ENCODE data around the gene KIF3A.

KIF3A gene

DNA sequence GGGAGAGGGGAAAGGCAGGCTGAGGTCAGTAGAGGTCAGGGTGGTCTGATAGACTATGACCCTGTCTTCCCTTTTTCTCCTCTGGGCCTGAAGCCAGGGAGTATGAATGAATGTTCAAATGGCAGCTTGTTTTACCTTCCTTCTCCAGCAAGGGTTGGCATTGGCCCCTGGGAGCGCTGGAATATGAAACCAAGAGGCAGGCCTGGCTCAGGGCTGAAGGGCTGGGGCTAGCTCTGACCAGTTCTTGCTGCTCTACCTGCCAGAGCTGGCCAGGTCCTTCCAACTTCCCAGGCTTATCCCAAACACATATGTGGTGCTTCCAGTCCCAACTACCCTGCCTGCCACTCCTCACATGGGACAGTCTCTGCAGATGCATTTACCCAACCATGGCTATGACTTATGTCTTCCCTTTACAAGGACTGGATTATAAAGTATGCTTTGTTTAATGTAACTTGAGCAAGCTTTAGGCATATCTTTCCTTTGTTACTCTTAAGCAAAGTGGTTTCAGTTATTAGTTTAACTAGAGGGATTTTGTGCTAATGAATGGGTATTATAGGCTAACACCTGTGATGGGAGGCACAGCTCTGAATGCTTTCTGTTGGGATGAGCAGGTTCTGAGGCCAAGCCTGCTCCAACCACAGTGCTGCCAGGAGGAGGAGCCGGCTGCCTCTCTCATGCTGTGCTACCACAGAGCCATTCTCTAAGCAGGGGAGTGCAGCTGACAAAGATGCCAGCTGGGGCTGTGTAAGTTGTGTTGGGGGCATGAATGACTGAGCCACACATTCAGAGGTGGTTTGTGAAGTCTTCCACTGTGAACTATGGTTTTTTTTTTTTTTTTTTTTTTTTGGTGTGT lies 16.0 kb upstream of the KIF3A start:
- DNase-seq: peak; percentile 60

DNA sequence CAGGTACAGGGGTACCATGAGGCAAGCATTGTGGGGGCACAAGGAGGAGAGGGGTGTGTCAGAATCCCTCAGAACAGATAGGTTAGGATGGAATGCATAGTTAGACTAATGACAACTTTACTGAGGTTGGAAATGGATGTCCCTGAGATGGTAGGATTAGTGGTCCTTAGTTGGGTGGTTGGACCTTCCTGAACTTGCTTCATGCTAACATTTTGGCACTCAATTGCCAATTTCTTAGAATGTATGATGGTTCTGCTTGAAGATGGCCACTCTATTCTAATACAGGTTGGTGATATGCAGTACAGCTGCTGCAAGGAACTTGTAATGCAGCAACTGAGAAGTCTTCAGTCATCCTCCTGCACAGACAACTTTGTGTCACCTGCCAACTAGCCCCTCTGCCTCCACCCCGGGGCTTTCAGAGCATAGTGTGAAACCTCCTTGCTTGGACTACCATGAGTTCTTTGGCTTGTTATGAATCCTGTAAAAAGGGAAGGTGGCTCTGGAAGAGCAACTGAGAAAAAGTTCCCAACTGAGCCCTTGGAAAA lies 15.3 kb upstream of the KIF3A start:
- peak; percentile 57 for DNase-seq

DNA sequence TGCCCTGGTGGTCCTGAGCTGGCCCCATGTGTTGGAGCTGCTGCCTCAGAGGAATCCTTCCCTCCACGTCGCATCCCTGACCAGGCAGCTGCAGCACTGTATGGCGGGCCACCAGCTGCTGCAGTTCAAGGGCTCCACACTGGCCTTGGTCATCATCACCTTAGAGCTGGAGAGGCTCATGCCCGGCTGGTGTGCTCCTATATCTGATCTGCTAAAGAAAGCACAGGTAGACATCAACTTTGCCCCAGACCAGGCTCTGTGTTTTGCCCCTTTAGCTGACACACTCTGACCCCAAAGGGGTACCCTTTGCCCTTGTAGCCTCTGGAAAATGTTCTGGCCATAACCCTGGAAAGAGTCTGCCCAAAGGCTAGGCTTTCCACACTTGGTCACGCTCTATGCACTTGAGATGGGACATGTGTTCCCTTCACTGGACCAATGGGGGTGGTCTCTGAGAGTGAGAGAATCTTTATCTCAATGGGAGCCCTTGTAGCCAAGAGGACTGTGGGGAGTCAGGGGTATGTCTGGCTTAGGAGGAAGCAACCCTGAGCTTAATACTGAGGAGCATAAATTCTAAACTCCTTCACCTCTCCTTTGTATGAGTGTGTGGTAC lies 14.7 kb upstream of the KIF3A start:
- DNase-seq: peak; percentile 48

- peak; percentile 75 for DNase-seq
Measured at GRCh38 chr5:132751444-132751843, 14.1 kb upstream of the KIF3A start.

GRCh38 chr5:132750471-132751230 lies 13.3 kb upstream of the KIF3A start:
- peak; percentile 38 for DNase-seq

- peak; percentile 52 for DNase-seq
Measured at GRCh38 chr5:132749506-132749905, 12.2 kb upstream of the KIF3A start.

GRCh38 chr5:132748522-132749000 lies 11.2 kb upstream of the KIF3A start:
- no peak for DNase-seq

GRCh38 chr5:132747616-132748440 lies 10.5 kb upstream of the KIF3A start:
- peak; percentile 84 for DNase-seq

DNA sequence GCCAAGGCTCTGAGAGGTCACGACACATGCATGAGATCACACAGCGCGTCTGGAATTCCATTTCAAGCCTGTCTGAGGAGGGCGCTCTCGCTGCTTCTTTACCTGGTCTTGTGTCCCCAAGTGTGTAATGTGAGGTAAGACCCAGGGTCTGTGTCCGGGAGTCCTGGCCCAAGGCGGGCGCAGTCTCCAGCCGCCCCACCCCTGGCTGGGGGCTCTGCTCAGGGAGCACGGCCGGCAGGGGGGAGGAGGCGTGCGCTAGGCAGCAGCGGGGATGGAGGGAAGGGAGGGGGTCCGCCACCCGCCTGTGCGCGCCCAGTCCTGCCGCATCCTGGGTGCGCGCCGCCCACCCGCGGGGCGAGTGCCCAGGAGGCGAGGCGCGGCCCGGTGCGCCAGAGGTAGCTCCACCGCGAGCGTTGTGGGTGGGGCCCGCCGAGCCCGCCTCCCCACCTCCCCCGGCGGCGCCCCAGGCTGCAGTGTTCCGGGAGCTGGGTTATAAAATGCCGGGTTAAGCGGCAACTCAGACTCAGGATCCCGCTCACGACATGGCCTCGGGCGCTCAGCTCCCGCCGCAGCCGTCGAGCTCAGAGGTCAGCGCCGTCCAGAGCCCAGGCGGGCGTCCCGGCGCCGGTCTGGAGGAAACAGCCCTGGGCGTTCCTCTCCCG lies 9.7 kb upstream of the KIF3A start, which contains the start of gene CCNI2:
Gene CCNI2, plus strand, starts transcription at position 473 of the 662 bp plus-strand sequence. Its CDS starts 70 bp downstream, at position 543.
- DNase-seq: peak; percentile 90

DNA sequence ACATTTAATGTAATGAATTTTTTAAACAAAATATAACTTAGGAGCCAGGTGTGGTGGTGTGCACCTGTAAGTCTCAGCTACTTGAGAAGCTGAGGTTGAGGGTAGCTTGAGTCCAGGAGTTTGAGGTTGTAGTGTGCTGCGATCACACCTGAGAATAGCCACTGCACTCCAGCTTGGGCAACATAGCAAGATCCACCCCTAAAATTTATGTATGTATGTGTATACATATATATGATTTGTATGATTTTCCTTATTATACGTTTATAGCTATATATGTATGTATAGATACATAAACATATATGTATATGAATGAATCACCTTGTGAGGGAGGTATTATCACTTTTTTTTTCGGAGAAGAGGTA lies 9.2 kb upstream of the KIF3A start:
- no peak for DNase-seq

DNA sequence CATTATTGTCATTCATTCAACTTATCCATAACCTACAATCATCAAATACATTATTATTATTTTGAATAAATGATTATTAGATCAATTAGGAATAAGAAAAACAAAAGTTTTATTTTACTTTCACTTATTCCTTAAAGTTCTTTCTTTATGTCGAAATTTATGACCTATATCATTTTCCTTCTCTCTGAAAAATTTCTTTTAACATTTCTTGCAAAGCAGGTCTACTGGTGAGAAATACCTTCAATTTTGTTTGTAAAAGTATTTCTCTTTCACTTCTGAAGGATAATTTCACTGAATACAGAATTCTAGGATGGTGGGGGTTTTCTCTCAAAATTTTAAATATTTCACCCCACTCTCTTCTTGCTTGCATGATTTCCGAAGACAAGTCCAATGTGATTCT lies 7.3 kb upstream of the KIF3A start:
- no peak for DNase-seq

- DNase-seq: no peak
Measured at GRCh38 chr5:132742626-132743025, 5.3 kb upstream of the KIF3A start.

GRCh38 chr5:132742158-132742557 lies 4.8 kb upstream of the KIF3A start:
- DNase-seq: no peak

GRCh38 chr5:132739232-132739631 lies 1.9 kb upstream of the KIF3A start:
- no peak for DNase-seq

GRCh38 chr5:132737982-132738681 lies 786 bp upstream of the KIF3A start:
- DNase-seq: no peak

GRCh38 chr5:132734687-132735086 lies 2.7 kb downstream of the KIF3A start:
- no peak for DNase-seq

- DNase-seq: no peak
Measured at GRCh38 chr5:132733499-132734148, 3.7 kb downstream of the KIF3A start.

DNA sequence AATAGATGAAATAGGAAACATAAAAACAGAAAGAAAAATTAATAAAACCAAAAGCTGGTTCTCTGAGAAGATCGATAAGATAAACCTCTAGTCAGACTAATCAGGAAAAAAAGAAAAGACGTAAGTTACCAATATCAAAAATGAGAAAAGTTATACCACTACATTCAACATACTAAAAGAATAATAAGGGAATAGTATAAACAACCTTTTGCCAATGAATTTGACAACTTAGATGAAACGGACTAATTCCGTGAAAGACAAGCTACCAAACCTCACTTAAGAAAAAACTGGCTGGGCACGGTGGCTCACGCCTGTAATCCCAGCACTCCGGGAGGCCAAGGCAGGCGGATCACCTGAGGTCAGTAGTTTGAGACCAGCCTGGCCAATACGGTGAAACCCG lies 7.5 kb downstream of the KIF3A start:
- DNase-seq: no peak

DNA sequence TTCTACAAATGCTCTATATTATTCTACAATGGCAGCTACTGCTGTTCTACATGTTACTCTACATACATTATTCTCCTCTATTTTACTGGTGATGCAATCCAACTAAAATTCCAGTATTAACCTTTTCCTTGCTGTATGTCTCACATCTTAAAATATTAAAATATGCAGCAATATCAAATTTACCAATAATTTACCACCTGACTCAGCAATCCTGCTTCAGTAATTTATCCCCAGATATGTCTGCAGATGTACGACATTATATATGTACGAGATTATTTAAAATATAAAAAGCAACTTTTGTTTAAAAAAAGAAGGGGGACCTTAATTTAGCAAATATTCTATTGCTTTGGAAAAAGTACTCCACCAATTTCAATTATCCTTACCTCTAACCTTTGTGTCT lies 11.6 kb downstream of the KIF3A start:
- no peak for DNase-seq

- DNase-seq: no peak
Measured at GRCh38 chr5:132718544-132719312, 18.6 kb downstream of the KIF3A start.

All from activated effector memory CD4-positive, alpha-beta T cell treated with anti-CD3 and anti-CD28 coated beads, Interleukin-2, amount 50 U/mL, for 16 hours (primary cell).